Measurements from ENCODE around the gene PGA4. TPM values are rescaled to one million over a fixed set of nuclear protein-coding genes. Genes with fewer than 3 reads are reported as not detected.

PGA4 gene
- total and polyA plus RNA-seq, 2 of the 8 experiments (the other 6 are each of a cell fraction or from before 2014, with no cell fraction given): 1.3 TPM; not detected in 1

GRCh38 chr11:61264795-61265194 lies 42.6 kb downstream of the PGA4 start:
- Histone ChIP-seq H3K27ac (ENCODE audit: low read depth, low read length) (no peak overlapping the region), H3K4me3 (ENCODE audit: extremely low read depth in 1 of 4, insufficient read depth in 2 of 4, low read depth in 3 of 4, low read length in 4 of 4) (no peak overlapping the region), H3K56ac (replicated peaks; ENCODE audit: insufficient read length, low read depth, low read length) (no peak overlapping the region), H3K4ac (replicated peaks; ENCODE audit: insufficient read length, low read depth, low read length) (no peak overlapping the region), H3K4me2 (ENCODE audit: insufficient read depth in 1 of 2, low read depth in 2 of 2, low read length in 2 of 2) (no peak overlapping the region), H3K23me2 (ENCODE audit: low read depth, low read length) (no peaks in the 10 kb centered on the region), H2AFZ (ENCODE audit: low read length) (no peak overlapping the region), H3K27me3 (replicated peaks in 1 of 4; ENCODE audit: control insufficient read depth in 3 of 4, extremely low read depth in 1 of 4, insufficient read depth in 3 of 4, low read length in 3 of 4) (no peaks in the 10 kb centered on the region), H3K18ac (ENCODE audit: extremely low read depth, low read length) (no peak overlapping the region), H2BK12ac (ENCODE audit: low read depth, low read length) (no peak overlapping the region), H3K4me1 (replicated peaks in 1 of 4; ENCODE audit: control insufficient read depth in 3 of 4, insufficient read depth in 4 of 4, low read length in 3 of 4) (no peaks in the 10 kb centered on the region), H3K9ac (replicated peaks in 1 of 4; ENCODE audit: extremely low read depth in 1 of 4, low read depth in 3 of 4, low read length in 3 of 4) (no peak overlapping the region), H3K9me3 (ENCODE audit: insufficient read depth in 2 of 2, low read depth in 1 of 2, low read length in 1 of 2) (no peaks in the 10 kb centered on the region), H2BK20ac (ENCODE audit: low read length) (no peak overlapping the region), H3K23ac (ENCODE audit: insufficient read length) (no peak overlapping the region), H3K36me3 (ENCODE audit: control insufficient read depth in 2 of 4, insufficient read depth in 4 of 4, low read length in 3 of 4) (no peaks in the 10 kb centered on the region; a peak in 2 of 8 replicates), H3K79me2 (ENCODE audit: control insufficient read depth in 1 of 2, insufficient read depth in 2 of 2, low read length in 2 of 2) (no peaks in the 10 kb centered on the region), H3K79me1 (ENCODE audit: low read depth, low read length) (no peaks in the 10 kb centered on the region), H2AK5ac (ENCODE audit: low read depth, low read length) (no peak overlapping the region), H3K14ac (ENCODE audit: insufficient read length) (no peak overlapping the region), H4K20me1 (replicated peaks in 1 of 2; ENCODE audit: control insufficient read depth in 1 of 2, insufficient read depth in 2 of 2, low read length in 2 of 2) (no peaks in the 10 kb centered on the region), H4K8ac (ENCODE audit: extremely low read depth, insufficient read depth, low read length) (no peak overlapping the region; the same call in 1 of the 2 replicates), H2BK15ac (ENCODE audit: low read length) (no peak overlapping the region), H4K5ac (ENCODE audit: insufficient read length, low read depth, low read length) (no peak overlapping the region), H4K91ac (replicated peaks; ENCODE audit: insufficient read length, low read length) (no peak overlapping the region), H2BK5ac (ENCODE audit: low read depth, low read length) (no peak overlapping the region), H2BK120ac (replicated peaks; ENCODE audit: low read depth, low read length) (no peak overlapping the region)
- DNase-seq (ENCODE audit: low read depth in 1 of 2, low spot score in 2 of 2) (no peak), FAIRE-seq (no peak)
- ChIA-PET POLR2A (ENCODE audit: partially characterized antibody) (interaction anchor here (0.6 to 2.0 kb wide), 4 partner anchors 10 to 96 kb away, joined by 4 to 6 read pairs (median 5); partner anchors contain the start of gene CYB561A3), CTCF (ENCODE audit: partially characterized antibody) (interaction anchor here (1.7 to 3.4 kb wide), 2 partner anchors 11 to 15 kb away, joined by 5 to 15 read pairs; no protein-coding TSS in a partner anchor)
- WGBS, 2 experiments (ENCODE audit: extremely low coverage in 1 of 2, insufficient coverage in 1 of 2, insufficient read length in 1 of 2, insufficient replicate concordance in 2 of 2, low coverage in 1 of 2, low lambda C conversion rate in 2 of 2, missing lambda C conversion rate in 1 of 2): 88% methylated on average over 11 of the region's 14 CpGs; no CpG with 5 or more reads in 1 of the 2 experiments
- TF ChIP-seq GABPA (IDR thresholded peaks at IDR 0.05; ENCODE audit: borderline replicate concordance, insufficient read depth, low read length): no peak
- no peak for TF ChIP-seq CBX5 (IDR thresholded peaks at IDR 0.05; ENCODE audit: low read depth, low read length)
- no peak for TF ChIP-seq CHD1 (IDR thresholded peaks at IDR 0.05; ENCODE audit: low read depth, low read length)
- TF ChIP-seq SUZ12 (IDR thresholded peaks at IDR 0.05; ENCODE audit: low read length): no peak
- TF ChIP-seq TAF1 (IDR thresholded peaks at IDR 0.05; ENCODE audit: low read depth, low read length): no peak
- TF ChIP-seq SIN3A (conservative IDR thresholded peaks at IDR 0.05 in 1 of 2, IDR thresholded peaks at IDR 0.05 in 1 of 2; ENCODE audit: low read depth in 1 of 2, low read length in 2 of 2): no peak
- no peak for TF ChIP-seq SIX5 (IDR thresholded peaks at IDR 0.05; ENCODE audit: low read depth, low read length)
- no peak for TF ChIP-seq POLR2A (IDR thresholded peaks at IDR 0.05; ENCODE audit: control extremely low read depth in 1 of 2, low read depth in 2 of 2, low read length in 2 of 2)
- TF ChIP-seq CTCF (IDR thresholded peaks at IDR 0.05; ENCODE audit: control extremely low read depth in 1 of 3, insufficient read depth in 1 of 3, low read depth in 1 of 3, low read length in 3 of 3): no peak
- TF ChIP-seq MAFK (IDR thresholded peaks at IDR 0.05; ENCODE audit: low read depth, low read length): no peak
- no peak for TF ChIP-seq YY1 (IDR thresholded peaks at IDR 0.05; ENCODE audit: low read depth, low read length)
- TF ChIP-seq SIRT6 (IDR thresholded peaks at IDR 0.05; ENCODE audit: low read length): no peak
- no peak for TF ChIP-seq GTF2F1 (IDR thresholded peaks at IDR 0.05; ENCODE audit: borderline replicate concordance, low read depth, low read length)
